ENCODE measurements around the gene THOC7.

- TF ChIP-seq CTCF (IDR thresholded peaks at IDR 0.05) (no peak), POLR2A (IDR thresholded peaks at IDR 0.05) (no peak)
Measured at GRCh38 chr3:63909431-63909830, 45.8 kb upstream of the THOC7 start.

Data from lower leg skin (tissue), 3 donors.